Measurements from ENCODE around the gene RAB5IF.
"Not testable (repeated sequence)": the region's sequence is repeated elsewhere in the genome, so short reads cannot be mapped to it uniquely, and the experiment has no call there.

Gene RAB5IF

DNA sequence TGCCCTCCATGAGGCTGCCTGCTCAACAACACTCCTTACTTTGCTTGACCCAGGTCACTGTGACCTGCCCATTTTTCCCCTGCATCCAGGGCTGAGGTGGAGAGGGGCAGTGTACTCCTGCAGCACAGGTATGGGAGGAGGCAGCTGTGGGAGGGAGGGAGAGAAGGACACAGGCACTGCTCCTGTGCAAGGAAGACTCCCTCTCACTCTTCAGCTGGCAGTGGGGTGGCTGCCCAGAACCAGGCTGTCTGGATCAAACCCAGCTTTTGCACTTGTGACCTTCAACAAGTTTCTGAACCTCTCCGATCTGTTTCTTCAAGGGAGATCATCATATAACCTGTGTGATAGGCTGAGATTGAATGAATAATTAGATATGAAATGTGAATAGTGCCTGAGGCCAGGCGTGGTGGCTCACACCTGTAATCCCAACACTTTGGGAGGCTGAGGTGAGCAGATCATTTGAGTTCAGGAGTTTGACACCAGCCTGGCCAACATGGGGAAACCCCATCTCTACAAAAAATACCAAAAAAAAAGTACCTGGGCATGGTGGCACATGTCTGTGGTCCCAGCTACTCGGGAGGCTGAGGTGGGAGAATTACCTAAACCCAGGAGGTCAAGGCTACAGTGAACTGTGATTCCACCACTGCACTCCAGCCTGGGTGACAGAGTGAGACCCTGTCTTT lies 18.1 kb upstream of the RAB5IF start:
- DNase-seq: no peak

DNA sequence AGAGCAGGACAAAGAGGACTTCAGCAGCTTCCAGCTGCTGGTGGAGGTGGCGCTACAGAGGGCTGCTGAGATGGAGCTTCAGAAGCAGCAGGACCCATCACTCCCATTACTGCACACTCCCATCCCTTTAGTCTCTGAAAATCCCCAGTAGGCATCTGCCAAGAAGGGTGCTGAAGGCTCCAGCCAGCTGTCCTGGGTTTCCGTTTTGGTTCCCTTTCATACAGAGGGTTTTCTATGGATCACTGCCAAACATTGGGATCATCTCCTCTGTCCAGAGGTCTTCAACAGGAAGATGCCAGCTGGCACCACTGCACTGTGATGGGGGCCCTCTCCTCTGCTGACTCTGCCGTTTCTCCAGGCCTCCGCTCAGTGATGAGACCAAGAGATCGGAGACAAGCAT lies 14.3 kb upstream of the RAB5IF start:
- no peak for DNase-seq

DNA sequence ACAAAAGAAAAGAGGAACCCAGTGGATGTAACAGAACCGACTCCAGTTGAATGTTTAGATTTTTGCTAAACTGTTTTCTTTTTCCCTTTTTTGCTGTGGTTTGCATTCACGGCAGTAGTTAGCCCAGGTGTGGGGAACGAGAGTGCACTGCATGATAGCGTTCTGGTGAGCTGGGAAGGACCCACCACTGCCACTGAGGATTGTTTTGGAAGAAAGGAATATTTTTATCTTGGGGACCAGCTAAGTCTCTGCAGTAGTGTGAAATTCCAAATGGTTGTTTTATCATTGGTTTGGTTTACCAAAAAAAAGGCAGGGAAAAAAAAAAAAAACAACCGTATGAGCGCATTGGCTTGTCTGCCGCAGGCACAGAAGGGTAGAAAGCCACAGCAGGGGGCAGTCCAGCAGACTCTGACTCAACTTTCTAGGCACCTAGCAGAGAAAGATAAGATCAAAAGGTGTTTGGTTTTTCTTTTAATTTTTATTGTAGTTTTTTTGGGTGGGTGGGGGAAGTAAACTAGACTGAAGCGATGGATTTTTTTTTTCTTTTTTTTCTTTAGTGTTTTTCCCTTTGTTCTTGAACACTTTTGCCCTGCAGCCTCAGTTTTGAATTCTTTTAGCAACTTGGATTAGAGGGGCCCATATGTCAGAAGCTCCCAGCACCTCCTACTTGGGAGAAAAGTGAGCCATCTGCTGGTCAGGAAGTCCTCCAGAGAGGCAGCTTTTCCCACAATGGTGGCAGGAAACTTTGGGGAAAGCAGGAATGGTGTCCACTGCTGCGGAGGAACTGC lies 13.5 kb upstream of the RAB5IF start:
- peak; percentile 30 to 45 for DNase-seq

DNA sequence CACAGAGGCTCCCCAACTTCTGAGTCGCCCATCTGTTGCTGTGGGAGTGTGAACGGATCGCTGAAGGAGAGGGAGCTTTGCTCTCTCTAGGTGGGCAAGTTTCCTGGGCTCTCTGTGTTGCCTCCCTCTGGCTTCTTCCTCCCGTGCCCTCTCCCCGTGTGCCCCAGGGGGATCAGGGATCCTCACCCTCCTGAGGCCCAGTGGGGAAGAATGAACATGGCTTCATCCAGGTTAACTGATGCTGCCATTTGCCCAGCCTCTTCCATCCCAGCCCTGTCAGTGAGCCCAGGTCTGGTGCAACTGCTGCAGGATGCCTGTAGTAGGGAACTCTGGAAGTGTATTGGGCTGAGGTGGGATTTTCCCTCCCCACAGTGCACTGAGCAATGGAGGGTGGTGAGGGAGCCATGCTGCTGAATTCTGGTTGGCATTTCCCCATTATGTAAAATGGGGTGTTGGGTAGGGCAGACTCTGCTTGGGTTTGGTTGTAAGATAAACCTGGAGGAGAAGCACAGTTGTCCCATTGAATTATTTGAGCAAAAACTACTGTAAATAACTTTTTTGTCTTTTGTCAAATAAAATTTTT lies 12.1 kb upstream of the RAB5IF start:
- DNase-seq: no peak

DNA sequence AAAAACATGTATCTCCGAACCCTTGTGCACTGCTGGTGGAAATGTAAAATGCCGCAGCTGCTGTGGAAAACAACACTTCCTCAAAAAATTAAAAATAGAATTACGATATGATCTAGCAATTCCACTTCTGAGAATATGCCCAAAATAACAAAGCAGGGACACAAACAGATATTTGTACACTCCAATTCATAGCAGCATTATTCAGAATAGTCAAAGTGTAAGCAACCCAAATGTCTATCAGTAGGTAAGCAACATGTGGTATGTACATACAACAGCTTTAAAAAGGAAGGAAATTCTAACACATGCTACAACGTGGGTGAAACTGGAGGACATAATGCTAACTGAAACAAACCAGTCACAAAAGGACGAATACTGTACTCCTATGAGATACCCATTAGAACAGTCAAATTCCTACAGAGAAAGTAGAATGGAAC lies 5.7 kb upstream of the RAB5IF start:
- DNase-seq: no peak

DNA sequence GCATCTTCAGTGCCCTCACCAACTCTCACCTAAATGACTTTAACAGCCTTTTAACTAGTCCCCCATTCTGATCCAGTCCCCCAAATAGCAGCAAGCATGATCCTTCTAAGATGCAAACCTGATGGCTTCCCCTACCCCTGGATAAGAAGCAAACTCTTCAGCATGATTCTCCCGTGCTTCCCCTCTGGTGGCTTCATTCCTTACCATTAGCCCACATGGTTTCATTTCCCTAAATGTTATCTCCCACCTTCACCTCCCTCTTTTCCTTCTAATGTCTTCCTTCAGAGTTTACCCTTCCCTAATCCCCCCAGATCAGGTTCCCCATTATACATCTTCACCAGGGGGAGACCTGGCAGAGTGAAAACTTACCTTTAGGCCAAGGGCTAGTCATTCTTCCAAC lies 4.0 kb upstream of the RAB5IF start:
- DNase-seq: no peak

DNA sequence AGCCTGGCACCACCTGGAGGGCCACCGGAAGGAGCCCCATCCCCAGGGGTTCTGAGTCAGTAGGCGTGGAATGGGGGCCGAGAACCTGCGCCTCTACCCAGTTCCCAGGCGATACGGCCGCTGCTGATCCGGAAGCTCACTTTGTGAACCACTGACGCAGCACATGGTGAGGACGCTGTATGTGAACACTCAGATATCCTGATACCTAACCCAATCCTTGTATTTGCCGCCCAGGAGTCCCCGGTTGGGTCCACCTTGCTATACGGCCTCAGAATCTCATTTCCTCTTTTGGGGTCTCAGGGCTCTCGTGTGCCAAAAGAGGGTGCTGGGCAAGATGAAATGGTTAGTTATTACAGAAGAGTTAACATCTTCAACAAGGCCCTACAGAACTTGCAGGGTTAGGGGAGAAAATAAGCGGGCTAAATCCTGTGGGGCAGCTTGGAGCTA lies 604 bp upstream of the RAB5IF start:
- DNase-seq: peak in 1 of 2 experiments; percentile 71

DNA sequence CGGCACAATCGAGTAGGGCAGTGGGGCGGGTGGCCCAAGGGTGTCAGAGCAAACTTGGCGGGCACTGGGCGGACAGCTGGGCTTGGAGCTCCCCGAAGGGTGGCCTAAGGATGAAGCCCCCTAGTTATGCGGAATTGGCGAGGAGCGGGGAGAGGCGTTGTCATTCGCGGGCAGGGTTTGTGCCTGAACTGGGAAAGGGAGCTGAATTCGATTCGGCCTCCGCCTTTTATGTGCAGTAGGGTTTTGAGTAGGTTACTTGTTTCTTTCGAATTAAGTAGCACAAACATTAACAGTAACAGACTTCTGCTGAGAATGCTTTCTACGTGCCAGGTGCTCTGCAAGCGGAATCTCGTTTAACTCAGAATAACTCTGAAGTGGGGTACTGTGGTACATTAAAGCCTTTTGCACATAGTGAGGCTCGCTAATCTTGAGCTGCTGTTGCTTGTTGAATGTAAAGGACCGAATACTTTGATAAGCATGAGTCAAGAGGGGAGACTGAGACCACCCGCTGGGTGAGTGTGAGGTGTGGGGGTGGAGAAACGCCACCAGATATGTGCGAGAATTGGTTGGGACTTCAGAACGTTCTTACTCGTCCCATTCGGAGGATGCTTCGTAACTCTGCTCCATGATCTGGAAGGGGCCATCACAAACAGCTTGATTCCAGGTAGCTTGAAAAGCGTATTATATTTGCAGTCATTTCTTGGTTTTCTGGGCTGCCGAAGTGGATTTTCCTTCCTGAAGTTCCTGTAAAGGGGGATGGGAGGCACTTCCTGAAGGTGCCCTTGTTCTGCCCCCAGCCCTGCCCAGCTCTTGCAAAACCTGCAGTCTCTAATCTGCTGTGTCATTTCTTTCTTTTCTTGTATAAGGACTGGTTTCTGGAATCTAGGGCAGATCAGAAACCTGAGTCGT lies 833 bp downstream of the RAB5IF start:
- DNase-seq: peak in 1 of 2 experiments; percentile 43

DNA sequence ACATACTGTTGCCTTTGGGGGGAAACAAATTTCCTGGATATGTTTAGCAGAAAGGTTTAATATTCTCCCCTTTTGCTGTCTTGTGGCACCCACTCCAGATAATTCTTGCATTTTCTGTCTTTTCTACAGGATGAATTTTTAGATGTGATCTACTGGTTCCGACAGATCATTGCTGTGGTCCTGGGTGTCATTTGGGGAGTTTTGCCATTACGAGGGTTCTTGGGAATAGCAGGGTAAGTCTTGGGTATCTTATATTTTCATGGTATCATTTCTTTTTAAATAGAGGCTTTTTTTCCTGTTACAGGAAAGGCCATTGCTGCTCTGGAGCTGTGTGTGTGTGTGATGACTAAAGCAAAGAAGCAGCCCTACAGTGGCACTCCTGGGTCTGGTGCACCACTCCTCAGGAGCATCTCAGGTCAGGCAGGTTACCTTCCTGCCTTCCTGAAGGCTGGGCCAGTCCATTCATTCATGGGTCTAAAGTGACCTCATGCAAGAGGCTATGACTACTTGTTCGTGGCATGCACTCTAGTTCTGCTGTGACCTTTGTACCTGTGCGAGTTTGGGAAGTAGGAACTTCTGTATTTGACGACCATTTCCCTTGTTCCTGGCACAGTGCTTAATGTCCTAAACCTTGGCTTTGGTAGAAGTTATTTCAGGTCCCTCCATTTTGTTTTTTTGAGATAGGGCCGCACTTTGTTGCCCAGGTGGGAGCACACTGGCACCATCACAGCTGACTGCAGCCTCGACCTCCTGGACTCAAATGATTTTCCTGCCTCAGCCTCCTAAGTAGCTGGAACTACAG lies 2.2 kb downstream of the RAB5IF start:
- DNase-seq: no peak

DNA sequence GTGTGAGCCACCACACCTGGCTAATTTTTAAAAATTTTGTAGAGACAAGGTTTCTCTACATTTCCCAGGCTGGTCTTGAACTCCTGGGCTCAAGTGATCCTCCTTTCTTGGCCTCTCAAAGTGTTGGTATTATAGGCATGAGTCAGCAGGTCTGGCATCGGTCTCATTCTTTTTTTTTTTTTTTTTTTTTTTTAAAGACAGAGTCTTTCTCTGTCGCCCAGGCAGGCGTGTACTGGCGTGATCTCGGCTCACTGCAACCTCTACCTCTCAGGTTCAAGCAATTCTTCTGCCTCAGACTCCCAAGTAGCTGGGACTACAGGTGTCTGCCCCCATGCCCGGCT lies 2.8 kb downstream of the RAB5IF start:
- DNase-seq: not testable (repeated sequence)

DNA sequence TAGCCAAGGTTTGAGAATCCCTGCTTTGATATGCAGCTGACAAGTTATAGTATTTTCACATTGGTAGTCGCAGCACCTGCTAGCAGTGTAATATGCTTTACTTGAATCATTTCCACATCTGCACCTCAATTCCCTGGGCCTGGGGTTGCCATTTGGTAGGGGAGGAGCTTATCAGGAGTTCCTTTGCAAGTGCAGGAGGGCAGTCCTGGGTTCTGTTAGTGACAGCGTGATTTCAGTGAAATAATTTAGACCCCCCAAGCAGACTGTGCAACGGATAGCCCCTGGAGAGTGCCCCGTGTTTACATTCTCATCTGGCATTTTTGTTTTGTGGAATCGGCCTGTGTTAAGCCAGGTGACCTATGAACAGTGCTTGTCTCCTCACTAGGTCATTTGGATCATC lies 6.0 kb downstream of the RAB5IF start:
- no peak for DNase-seq

DNA sequence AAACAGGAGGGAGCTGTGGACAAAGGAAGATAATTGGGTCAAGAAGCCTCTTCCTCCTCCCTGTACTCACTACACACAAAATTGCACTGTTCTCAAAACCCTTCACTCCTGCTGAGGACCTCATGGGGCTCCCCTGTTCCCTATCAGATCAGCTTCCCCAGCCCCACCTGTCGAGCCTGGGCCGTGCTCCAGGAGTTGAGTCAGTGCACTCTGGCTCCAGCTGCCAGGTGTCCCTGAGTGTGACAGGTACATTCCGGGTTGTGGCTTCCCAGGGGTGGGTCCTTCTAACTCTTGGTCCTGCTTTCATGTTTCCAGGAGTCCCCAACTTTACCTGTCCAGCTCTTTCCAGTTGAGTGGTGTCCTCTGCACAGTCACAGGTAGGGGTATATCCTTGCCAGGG lies 8.4 kb downstream of the RAB5IF start:
- DNase-seq: no peak

DNA sequence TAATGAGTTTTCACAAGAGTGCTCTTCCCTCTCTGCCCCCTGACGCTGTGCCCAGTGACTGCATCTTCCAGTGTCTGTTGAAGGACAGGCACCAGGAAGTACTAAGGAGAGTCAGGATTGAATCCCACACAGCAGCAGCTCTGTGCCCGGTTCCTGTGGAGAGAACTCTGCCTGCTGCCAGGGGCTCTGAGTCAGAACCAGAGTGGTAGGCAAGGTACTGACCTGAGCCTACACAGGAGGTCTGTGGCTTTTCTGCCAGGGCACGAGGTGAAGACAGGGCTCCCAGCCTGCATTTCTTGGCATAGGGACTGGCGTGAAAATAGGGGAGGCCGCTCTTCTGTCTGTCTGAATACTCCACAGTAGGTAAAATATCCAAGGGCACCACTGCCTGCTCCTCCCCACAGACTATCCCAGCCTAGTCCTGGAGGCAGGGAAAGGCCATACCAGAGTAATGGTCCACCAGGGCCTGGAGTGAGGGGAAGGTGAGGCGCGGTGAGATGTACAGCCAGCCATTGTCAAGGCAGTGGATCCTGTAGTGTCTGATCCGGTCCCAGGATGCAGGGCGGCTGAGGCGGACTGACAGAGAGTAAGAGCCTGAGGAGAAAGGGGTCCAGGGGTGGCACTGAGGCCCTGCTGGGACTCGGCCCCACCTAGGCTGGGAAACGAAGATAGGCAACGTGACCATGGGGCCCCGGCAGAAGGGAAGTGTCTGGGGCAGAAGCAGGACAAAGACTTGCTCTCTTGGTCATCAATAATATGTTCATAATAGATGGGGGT lies 9.4 kb downstream of the RAB5IF start:
- DNase-seq: no peak

DNA sequence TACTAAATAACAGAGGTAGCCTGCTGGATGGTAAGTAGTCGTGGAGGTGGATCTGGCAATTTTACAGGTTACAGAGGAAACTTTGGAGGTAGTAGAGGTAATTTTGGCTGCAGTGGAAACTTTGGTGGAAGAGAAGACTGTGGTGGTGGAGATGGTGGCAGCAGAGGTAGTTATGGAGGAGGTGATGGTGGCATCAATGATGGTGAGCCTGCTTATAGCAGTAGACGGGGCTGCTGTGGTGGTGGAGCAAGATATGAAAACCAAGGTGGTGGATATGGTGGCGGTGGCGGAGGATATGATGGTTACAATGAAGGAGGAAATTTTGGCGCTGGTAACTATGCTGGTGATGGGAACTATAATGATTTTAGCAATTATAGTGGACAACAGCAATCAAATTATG lies 15.3 kb downstream of the RAB5IF start:
- DNase-seq: no peak

DNA sequence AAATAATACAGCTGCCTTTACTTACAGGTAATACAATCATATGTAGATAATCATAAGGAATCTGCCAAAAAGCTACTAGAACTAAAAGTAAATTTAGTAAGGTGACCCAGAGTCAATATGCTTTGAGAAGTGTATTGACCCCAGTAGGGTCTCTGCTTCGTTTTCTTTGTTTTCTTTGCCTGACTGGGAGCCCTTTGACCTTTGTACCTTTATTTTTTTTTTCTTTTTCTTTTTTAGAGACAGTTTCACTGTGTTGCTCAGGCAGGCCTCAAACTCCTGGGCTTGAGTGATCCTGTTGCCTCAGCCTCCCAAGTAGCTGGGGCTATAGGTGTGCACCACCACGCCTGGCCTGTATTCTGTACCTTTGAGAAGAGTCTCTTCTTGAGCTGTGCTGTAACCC lies 17.9 kb downstream of the RAB5IF start:
- no peak for DNase-seq

DNA sequence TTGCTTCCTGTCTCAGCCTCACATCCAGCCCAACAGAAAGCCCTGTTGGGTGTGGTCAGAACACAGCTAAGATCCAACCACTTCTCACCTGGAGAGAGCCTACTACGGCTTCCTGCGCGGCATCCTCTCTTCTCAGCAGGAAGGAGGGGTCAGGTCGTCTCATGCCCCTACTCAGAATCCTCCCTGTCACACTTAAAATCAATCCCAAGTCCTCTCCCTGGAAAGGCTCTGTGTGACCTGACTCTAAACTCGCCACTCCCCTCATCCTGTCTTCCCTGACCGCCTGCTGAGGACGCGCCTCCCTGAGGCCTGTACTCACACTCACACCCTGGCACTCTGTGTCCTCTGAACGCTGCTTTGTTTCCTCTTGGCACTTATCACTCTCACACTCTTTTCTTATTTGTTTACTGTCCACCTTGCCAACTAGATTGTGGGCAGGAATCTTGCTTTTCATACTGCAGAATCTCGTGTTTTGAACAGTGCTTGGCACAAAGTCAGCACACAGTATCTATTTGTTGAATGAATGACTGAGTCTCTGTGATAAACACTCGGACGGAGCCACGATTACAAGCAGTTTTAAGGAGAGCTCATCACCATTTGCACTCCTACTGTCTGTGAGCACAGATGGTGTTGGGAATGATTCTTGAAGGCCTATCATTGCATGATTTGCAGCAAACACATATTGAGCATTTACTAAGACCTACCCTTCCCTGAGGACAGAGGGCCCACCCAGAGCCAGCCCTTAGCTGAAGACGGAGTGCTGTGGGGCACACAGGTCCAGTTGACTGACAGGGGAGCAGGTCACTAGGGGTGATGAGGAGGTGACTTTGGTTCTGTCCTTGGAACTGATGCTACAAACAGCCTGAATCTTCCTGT lies 18.7 kb downstream of the RAB5IF start:
- DNase-seq: no peak

DNA sequence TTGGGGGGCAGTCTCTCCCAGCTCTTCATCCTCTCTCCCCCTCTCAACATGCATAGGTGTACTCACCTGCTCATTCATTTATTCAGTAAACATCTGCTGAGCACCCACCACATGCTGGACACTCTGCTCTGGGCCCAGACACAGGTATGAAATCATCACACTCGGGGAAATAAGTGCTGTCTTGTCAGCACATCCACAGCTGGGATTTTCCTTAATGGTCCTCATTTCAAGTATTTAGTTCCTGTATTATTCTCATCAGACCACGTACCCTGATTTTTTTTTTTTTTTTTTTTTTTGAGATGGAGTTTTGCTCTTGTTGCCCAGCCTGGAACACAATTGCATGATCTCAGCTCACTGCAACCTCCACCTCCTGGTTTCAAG lies 19.4 kb downstream of the RAB5IF start:
- no peak for DNase-seq

DNA sequence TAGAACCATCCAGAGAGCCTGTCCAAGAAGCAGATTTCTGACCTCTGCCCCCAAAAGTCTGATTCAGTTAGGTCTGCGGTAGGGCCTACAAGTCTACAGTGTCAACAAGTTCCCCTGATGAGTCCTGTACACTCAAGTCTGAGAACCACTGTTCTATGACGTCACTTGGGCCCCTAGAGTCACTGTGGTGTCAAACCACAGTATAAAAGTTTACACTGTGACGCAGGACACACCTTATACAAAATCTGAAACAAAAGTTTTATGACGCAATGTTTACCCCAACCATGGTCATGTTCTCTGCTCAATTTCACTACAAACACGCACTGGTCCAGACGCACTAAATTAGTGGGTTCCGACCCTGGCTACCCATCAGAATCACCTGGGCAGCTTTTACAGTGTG lies 22.5 kb downstream of the RAB5IF start:
- DNase-seq: no peak

DNA sequence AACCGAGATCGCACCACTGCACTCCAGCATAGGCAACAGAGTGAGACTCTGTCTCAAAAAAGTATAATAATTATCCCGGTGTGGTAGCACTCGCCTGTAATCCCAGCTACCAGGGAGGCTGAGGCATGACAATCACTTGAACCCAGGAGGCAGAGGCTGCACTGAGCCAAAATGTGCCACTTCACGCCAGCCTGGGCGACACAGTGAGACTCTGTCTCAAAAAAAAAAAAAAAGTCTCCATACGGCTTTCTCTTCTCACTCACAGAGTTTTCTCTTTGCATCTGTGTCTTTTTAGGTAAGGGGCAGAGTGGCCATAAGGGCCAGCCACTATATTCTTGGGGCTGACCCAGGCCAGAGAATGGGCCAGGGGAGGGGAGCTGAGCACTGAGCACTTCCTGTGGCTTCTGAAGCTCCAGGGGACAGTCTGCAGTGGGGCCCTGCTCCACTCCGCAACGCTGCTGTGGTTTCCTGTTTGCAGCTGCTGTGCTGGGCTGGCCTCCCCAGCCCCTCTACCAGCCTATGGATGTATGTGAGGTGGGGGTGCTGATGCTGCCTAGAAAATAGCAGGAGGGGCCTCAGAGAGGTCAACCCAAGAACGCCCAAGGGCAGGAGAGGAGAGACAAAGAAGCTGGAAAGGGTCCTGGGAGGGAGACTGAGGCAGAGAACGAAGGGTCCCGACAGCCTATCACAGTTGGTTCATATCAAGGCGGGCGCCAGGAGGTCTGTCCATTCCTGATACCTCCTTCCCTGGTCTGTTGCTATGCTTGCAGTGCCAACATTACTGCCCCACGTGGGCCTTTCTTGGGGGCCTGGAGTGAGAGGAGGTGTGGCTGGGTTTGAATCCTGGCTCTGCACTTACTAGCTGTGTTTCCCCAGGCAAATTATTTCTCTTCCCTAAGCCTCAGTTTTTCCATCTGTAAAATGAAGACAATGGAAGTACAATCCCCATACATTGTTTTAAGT lies 24.4 kb downstream of the RAB5IF start:
- no peak for DNase-seq

Measured in SW 1271 (cell line).